ENCODE measurements around the gene KSR1.

KSR1 gene

DNA sequence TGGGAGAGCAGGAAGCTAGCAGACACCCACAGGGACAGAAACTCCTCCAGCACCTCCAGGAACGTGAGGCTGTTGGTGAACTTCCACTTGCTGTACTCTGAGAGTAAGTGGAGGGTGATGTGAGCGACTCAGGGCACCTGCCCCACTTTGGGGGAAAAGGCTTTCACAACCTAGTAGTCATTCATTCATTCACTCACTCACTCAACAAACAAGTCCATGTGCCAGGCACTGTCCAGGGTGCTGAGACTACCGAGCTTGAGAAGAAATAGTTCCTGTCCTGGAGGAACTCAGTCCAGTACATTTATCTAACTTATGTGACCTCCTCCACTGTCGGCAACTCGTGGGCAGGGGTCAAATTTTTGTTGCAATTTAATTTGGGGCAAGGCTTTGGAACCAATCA, 201.4 kb downstream of the KSR1 start:
- Histone ChIP-seq H2BK120ac (ENCODE audit: low read depth, low read length) (no peak overlapping the region), H3K23ac (ENCODE audit: low read depth, low read length, poor library complexity) (no peak overlapping the region), H3K4me3 (ENCODE audit: low read length in 2 of 2) (peak overlapping the region in 1 of 2 donors; percentile 10), H3K27ac (replicated peaks; ENCODE audit: low read length) (no peak overlapping the region), H3K79me1 (ENCODE audit: low read depth, low read length) (peaks cover 2% of the 10 kb centered on the region), H3K36me3 (replicated peaks in 1 of 2; ENCODE audit: control insufficient read depth in 2 of 2, insufficient read depth in 2 of 2, low read length in 2 of 2) (no peaks in the 10 kb centered on the region), H4K91ac (ENCODE audit: low read depth, low read length, poor library complexity) (no peak overlapping the region), H2BK15ac (ENCODE audit: low read length) (no peak overlapping the region), H3K4me2 (ENCODE audit: insufficient read depth, low read length, poor library complexity, severe bottlenecking) (no peak overlapping the region), H2AK5ac (ENCODE audit: low read depth, low read length) (no peak overlapping the region), H3K27me3 (ENCODE audit: control insufficient read depth in 3 of 3, insufficient read depth in 3 of 3, low read depth in 1 of 3, low read length in 3 of 3) (peaks cover 0 to 7% (median 0%) of the 10 kb centered on the region in 3 experiments), H3K18ac (ENCODE audit: low read length) (no peak overlapping the region), H2AFZ (ENCODE audit: low read length) (no peak overlapping the region), H2BK12ac (ENCODE audit: low read length) (no peak overlapping the region), H4K8ac (ENCODE audit: low read depth, low read length) (no peak overlapping the region), H2BK5ac (ENCODE audit: low read length) (no peak overlapping the region), H3K9me3 (replicated peaks in 1 of 2; ENCODE audit: control insufficient read depth in 2 of 2, insufficient read depth in 1 of 2, low read depth in 1 of 2, low read length in 2 of 2) (no peaks in the 10 kb centered on the region), H3K4ac (ENCODE audit: low read length) (no peak overlapping the region), H3K14ac (ENCODE audit: low read length) (no peak overlapping the region), H3K9ac (ENCODE audit: low read depth, low read length, poor library complexity) (no peak overlapping the region), H3K4me1 (ENCODE audit: control insufficient read depth in 2 of 2, insufficient read depth in 1 of 2, low read depth in 1 of 2, low read length in 2 of 2) (no peaks in the 10 kb centered on the region)
- no CpG with 5 or more reads among the region's 5 CpGs for WGBS, 2 donors (ENCODE audit: extremely low coverage in 2 of 2, insufficient read length in 2 of 2, insufficient replicate concordance in 1 of 2)
- DNase-seq (ENCODE audit: low spot score), result no peak

DNA sequence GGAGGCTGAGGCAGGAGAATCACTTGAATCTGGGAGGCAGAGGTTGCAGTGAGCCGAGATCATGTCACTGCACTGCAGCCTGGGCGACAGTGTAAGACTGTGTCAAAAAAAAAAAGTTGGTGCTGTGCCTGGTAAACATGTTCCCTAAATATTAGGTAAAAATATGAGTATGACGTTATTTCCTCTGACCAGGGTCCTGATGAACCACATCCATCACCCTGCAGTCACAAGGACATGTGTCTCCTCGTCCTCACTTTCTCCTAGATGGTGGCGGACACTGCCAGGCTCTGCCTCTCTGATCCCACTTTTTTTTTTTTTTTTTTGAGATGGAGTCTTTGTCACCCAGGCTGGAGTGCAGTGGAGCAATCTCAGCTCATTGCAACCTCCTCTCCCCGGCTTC, 203.4 kb downstream of the KSR1 start:
- Histone ChIP-seq H3K4me2 (ENCODE audit: insufficient read depth, low read length, poor library complexity, severe bottlenecking) (no peak overlapping the region), H3K9me3 (replicated peaks in 1 of 2; ENCODE audit: control insufficient read depth in 2 of 2, insufficient read depth in 1 of 2, low read depth in 1 of 2, low read length in 2 of 2) (no peaks in the 10 kb centered on the region), H3K36me3 (replicated peaks in 1 of 2; ENCODE audit: control insufficient read depth in 2 of 2, insufficient read depth in 2 of 2, low read length in 2 of 2) (no peaks in the 10 kb centered on the region), H3K4me3 (ENCODE audit: low read length in 2 of 2) (no peak overlapping the region), H4K91ac (ENCODE audit: low read depth, low read length, poor library complexity) (no peak overlapping the region), H3K23ac (ENCODE audit: low read depth, low read length, poor library complexity) (no peak overlapping the region), H2BK12ac (ENCODE audit: low read length) (no peak overlapping the region), H3K27me3 (ENCODE audit: control insufficient read depth in 3 of 3, insufficient read depth in 3 of 3, low read depth in 1 of 3, low read length in 3 of 3) (peaks cover 0 to 4% (median 0%) of the 10 kb centered on the region in 3 experiments), H4K8ac (ENCODE audit: low read depth, low read length) (no peak overlapping the region), H2BK5ac (ENCODE audit: low read length) (no peak overlapping the region), H2AFZ (ENCODE audit: low read length) (no peak overlapping the region), H3K79me1 (ENCODE audit: low read depth, low read length) (peaks cover 2% of the 10 kb centered on the region), H3K4me1 (ENCODE audit: control insufficient read depth in 2 of 2, insufficient read depth in 1 of 2, low read depth in 1 of 2, low read length in 2 of 2) (no peaks in the 10 kb centered on the region), H3K9ac (ENCODE audit: low read depth, low read length, poor library complexity) (no peak overlapping the region), H3K14ac (ENCODE audit: low read length) (no peak overlapping the region), H3K4ac (ENCODE audit: low read length) (no peak overlapping the region), H2BK15ac (ENCODE audit: low read length) (no peak overlapping the region), H3K18ac (ENCODE audit: low read length) (no peak overlapping the region), H2BK120ac (ENCODE audit: low read depth, low read length) (no peak overlapping the region), H2AK5ac (ENCODE audit: low read depth, low read length) (no peak overlapping the region), H3K27ac (replicated peaks; ENCODE audit: low read length) (no peak overlapping the region)
- no peak for DNase-seq (ENCODE audit: low spot score)
- WGBS, 2 donors (ENCODE audit: extremely low coverage in 2 of 2, insufficient read length in 2 of 2, insufficient replicate concordance in 1 of 2), result no CpG with 5 or more reads among the region's 6 CpGs

DNA sequence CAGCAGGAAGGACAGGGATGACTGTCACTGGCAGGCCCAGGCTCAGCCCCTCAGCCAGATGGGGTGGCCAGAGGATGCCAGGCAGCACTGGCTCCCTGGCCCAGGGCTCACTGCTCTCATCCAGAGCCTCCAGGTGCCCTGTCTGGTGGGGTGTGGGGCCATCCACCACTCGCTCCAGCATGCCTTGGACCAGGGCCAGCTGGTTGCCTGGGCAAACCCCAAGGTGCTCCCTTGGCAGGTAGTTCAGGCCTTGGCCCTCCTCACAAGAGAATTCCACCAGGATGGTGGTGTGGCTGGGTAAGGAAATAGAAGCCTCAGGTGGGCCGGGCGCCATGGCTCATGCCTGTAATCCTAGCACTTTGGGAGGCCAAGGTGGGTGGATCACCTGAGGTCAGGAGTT, 204.2 kb downstream of the KSR1 start:
- H4K91ac ChIP-seq (ENCODE audit: low read depth, low read length, poor library complexity), result no peak overlapping the region
- no peak overlapping the region for H2AFZ ChIP-seq (ENCODE audit: low read length)
- no peak overlapping the region for H2BK12ac ChIP-seq (ENCODE audit: low read length)
- no peak overlapping the region for H2AK5ac ChIP-seq (ENCODE audit: low read depth, low read length)
- peak overlapping the region; percentile 56 for H3K14ac ChIP-seq (ENCODE audit: low read length)
- H3K9me3 ChIP-seq (replicated peaks in 1 of 2; ENCODE audit: control insufficient read depth in 2 of 2, insufficient read depth in 1 of 2, low read depth in 1 of 2, low read length in 2 of 2), result no peaks in the 10 kb centered on the region
- H3K36me3 ChIP-seq (replicated peaks in 1 of 2; ENCODE audit: control insufficient read depth in 2 of 2, insufficient read depth in 2 of 2, low read length in 2 of 2), result no peaks in the 10 kb centered on the region
- no peak overlapping the region for H3K27ac ChIP-seq (replicated peaks; ENCODE audit: low read length)
- H2BK120ac ChIP-seq (ENCODE audit: low read depth, low read length), result no peak overlapping the region
- H3K23ac ChIP-seq (ENCODE audit: low read depth, low read length, poor library complexity), result no peak overlapping the region
- no peak for DNase-seq (ENCODE audit: low spot score)
- no peaks in the 10 kb centered on the region for H3K4me1 ChIP-seq (ENCODE audit: control insufficient read depth in 2 of 2, insufficient read depth in 1 of 2, low read depth in 1 of 2, low read length in 2 of 2)
- no peak overlapping the region for H3K9ac ChIP-seq (ENCODE audit: low read depth, low read length, poor library complexity)
- H4K8ac ChIP-seq (ENCODE audit: low read depth, low read length), result no peak overlapping the region
- no peak overlapping the region for H2BK5ac ChIP-seq (ENCODE audit: low read length)
- peaks cover 2% of the 10 kb centered on the region for H3K79me1 ChIP-seq (ENCODE audit: low read depth, low read length)
- no CpG with 5 or more reads among the region's 3 CpGs for WGBS, 2 donors (ENCODE audit: extremely low coverage in 2 of 2, insufficient read length in 2 of 2, insufficient replicate concordance in 1 of 2)
- peaks cover 0 to 4% (median 0%) of the 10 kb centered on the region in 3 experiments for H3K27me3 ChIP-seq (ENCODE audit: control insufficient read depth in 3 of 3, insufficient read depth in 3 of 3, low read depth in 1 of 3, low read length in 3 of 3)
- H3K4ac ChIP-seq (ENCODE audit: low read length), result no peak overlapping the region
- no peak overlapping the region for H3K4me3 ChIP-seq (ENCODE audit: low read length in 2 of 2)
- H3K18ac ChIP-seq (ENCODE audit: low read length), result peak overlapping the region; percentile 48
- H3K4me2 ChIP-seq (ENCODE audit: insufficient read depth, low read length, poor library complexity, severe bottlenecking), result no peak overlapping the region
- H2BK15ac ChIP-seq (ENCODE audit: low read length), result no peak overlapping the region

DNA sequence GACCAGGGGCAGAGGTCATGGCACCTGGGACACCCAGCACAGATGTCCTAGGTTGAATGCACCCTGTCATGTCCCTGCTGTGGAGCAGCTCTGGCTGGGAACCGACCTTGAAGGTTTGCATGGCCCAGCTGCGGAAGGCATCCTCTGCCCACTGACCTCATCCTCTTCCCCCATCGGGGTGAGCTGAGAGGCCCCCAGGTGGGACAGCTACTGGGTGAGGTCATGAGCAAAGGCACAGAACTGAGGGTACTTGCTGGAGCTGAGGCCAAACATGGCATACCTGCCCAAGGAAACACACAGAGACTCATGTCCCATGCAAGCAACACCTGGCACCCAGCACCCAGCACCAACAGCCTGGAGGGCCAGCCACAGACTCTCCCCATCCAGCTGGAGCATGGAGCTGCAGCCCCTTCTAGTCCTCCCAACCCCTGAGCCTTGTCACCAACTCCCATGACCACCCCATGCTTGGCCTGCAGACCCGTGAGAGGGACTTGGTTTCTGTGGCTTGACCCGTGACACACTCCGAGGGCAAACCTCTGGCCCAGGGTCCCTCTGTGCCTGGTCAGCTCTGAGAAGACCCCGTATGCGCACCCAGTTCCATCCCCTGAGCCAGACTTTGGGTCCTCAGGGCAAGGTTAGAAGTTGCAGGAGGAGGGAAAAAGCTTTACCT, 207.8 kb downstream of the KSR1 start:
- H3K27ac ChIP-seq (replicated peaks; ENCODE audit: low read length), result no peak overlapping the region
- no peaks in the 10 kb centered on the region for H3K4me1 ChIP-seq (ENCODE audit: control insufficient read depth in 2 of 2, insufficient read depth in 1 of 2, low read depth in 1 of 2, low read length in 2 of 2)
- no peaks in the 10 kb centered on the region for H3K9me3 ChIP-seq (replicated peaks in 1 of 2; ENCODE audit: control insufficient read depth in 2 of 2, insufficient read depth in 1 of 2, low read depth in 1 of 2, low read length in 2 of 2)
- H3K79me1 ChIP-seq (ENCODE audit: low read depth, low read length), result peaks cover 2% of the 10 kb centered on the region
- no peak overlapping the region for H2BK15ac ChIP-seq (ENCODE audit: low read length)
- no peak overlapping the region for H2BK120ac ChIP-seq (ENCODE audit: low read depth, low read length)
- DNase-seq (ENCODE audit: low spot score), result no peak
- H3K14ac ChIP-seq (ENCODE audit: low read length), result no peak overlapping the region
- no peaks in the 10 kb centered on the region for H3K36me3 ChIP-seq (replicated peaks in 1 of 2; ENCODE audit: control insufficient read depth in 2 of 2, insufficient read depth in 2 of 2, low read length in 2 of 2)
- no peak overlapping the region for H2AK5ac ChIP-seq (ENCODE audit: low read depth, low read length)
- WGBS, 2 donors (ENCODE audit: extremely low coverage in 2 of 2, insufficient read length in 2 of 2, insufficient replicate concordance in 1 of 2), result no CpG with 5 or more reads among the region's 8 CpGs
- H3K4me3 ChIP-seq (ENCODE audit: low read length in 2 of 2), result peak overlapping the region in 1 of 2 donors; percentile 42
- peaks cover 0 to 10% (median 0%) of the 10 kb centered on the region in 3 experiments for H3K27me3 ChIP-seq (ENCODE audit: control insufficient read depth in 3 of 3, insufficient read depth in 3 of 3, low read depth in 1 of 3, low read length in 3 of 3)
- H3K4me2 ChIP-seq (ENCODE audit: insufficient read depth, low read length, poor library complexity, severe bottlenecking), result no peak overlapping the region
- H3K4ac ChIP-seq (ENCODE audit: low read length), result no peak overlapping the region
- no peak overlapping the region for H3K23ac ChIP-seq (ENCODE audit: low read depth, low read length, poor library complexity)
- no peak overlapping the region for H4K8ac ChIP-seq (ENCODE audit: low read depth, low read length)
- peak overlapping the region; percentile 58 for H3K18ac ChIP-seq (ENCODE audit: low read length)
- no peak overlapping the region for H2BK5ac ChIP-seq (ENCODE audit: low read length)
- no peak overlapping the region for H2BK12ac ChIP-seq (ENCODE audit: low read length)
- H4K91ac ChIP-seq (ENCODE audit: low read depth, low read length, poor library complexity), result no peak overlapping the region
- no peak overlapping the region for H2AFZ ChIP-seq (ENCODE audit: low read length)
- no peak overlapping the region for H3K9ac ChIP-seq (ENCODE audit: low read depth, low read length, poor library complexity)
